Measurements from ENCODE around the gene KRT28.
"Not testable (repeated sequence)": the region's sequence is repeated elsewhere in the genome, so short reads cannot be mapped to it uniquely, and the experiment has no call there.

The KRT28 gene

DNA sequence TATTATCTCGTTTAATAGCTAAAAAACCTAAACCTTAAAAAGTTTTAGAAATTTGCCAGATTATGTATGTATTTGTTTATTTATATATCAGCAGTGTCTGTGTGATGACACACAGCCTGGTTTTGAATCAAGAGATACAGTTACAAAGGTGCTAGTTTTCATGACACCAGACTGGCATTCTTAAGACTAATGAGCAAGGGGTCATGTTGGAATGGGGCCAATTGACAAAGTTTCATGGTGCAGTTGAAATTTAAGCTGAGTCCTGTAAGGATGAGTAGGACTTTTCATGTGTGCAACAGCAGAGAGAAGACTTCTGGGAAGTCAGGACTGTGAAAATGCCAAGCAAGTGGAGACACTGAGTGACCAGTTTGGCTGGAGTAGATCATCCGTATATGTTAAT lies 25.8 kb upstream of the KRT28 start:
- Mint-ChIP-seq H3K9me3 (peaks cover 6% of the 10 kb centered on the region), H3K4me3 (no peak overlapping the region), H3K4me1 (ENCODE audit: low read depth) (peaks cover 7% of the 10 kb centered on the region), H3K27me3 (ENCODE audit: low read depth) (peaks cover 19% of the 10 kb centered on the region), H3K36me3 (ENCODE audit: low read depth) (peaks cover 7% of the 10 kb centered on the region), H3K27ac (no peak overlapping the region)

DNA sequence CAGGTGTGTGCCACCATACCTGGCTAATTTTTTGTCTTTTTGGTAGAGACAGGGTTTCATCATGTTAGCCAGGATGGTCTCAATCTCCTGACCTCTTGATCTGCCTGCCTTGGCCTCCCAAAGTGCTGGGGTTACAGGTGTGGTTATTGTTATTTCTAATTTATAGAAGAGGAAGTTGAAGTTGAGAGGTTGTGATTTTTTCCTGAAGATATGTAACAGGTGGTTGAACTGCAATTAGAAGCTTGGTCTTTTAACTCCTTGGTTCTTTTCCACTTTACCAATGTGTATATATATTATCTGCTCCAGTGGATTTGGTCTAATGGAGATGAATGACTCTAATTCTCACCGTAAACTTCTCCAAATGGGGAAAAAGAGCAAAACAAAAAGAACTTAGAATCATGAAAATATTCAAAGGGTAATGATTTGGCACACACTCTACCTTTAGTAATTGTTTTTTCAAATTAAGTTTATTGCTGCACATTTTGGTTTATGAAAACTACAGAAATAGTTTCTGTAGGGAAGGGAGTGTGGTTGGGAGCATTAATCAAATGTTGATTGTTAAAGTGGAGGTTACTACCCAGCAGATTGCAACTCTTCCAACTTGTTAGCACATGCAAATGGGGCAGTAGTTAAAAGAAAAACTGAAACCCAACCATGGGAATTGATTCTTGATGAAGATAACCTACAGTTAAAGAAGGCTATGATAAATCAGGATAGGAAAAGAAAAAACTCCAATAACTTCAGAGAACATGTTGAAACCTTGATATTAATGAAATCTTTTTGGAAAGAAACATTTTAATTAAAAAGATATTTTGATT lies 24.5 kb upstream of the KRT28 start:
- H3K27ac Mint-ChIP-seq: no peak overlapping the region
- H3K27me3 Mint-ChIP-seq (ENCODE audit: low read depth): peaks cover 25% of the 10 kb centered on the region
- peaks cover 9% of the 10 kb centered on the region for H3K36me3 Mint-ChIP-seq (ENCODE audit: low read depth)
- H3K4me1 Mint-ChIP-seq (ENCODE audit: low read depth): peaks cover 13% of the 10 kb centered on the region
- no peak overlapping the region for H3K4me3 Mint-ChIP-seq
- peaks cover 13% of the 10 kb centered on the region for H3K9me3 Mint-ChIP-seq

DNA sequence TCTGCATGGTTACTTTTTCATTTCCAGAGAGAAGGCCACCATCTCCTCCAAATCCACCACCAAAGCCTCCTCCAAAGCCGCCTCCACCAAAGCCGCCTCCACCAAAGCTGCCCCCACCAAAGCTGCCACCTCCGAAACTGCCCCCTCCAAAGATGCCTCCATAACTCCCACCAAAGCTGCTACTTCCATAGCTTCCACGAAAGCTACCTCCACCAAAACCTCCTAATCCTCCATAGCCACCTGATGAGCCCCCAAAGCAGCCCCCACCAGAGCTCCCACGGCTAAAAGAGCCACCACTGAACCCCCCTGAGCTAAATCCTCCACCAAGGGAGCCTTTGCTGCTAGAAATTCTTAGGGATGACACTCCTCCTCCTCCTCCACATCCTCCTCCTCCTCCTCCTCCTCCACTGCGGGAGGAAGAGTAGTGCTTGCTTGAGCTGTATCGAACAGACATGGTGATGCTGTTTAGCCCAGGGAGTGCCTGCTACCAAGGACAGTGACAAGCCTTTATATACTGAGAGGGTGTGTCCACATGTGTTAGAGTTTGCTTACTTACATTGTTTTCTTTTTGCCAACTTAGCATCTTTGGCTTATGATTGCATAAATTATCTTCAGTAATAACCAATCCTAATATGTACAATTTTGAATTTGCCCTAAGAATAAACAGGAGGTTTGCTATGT lies 22.5 kb upstream of the KRT28 start, which contains the start of gene KRT10:
TSS of gene KRT10 (minus strand) at position 483 of the 681 bp plus-strand sequence. CDS start at position 454, 29 bp downstream.
- H3K4me3 Mint-ChIP-seq: no peak within 1 kb of the TSS

DNA sequence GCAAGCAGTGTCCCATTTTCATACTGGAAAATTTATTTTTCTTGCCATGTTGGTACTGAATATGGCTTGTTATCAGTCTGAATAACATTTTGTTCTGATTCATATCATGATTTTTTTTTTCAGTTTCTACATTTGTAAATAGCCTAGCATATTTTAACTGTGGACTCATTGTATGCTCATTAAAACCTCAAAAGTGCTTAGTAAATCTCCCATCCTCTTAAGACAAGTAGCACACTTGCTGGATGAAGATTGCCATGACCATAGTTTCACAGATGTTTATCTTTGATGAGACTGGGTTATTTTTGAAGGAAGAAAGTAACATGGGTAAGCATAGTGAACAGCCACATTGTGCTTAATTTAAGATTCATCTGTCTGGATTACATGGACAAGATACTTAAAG lies 21.8 kb upstream of the KRT28 start:
- H3K4me3 Mint-ChIP-seq: no peak overlapping the region
- peaks cover 20% of the 10 kb centered on the region for H3K27me3 Mint-ChIP-seq (ENCODE audit: low read depth)
- peaks cover 16% of the 10 kb centered on the region for H3K4me1 Mint-ChIP-seq (ENCODE audit: low read depth)
- H3K36me3 Mint-ChIP-seq (ENCODE audit: low read depth): peaks cover 27% of the 10 kb centered on the region
- H3K9me3 Mint-ChIP-seq: peaks cover 26% of the 10 kb centered on the region
- no peak overlapping the region for H3K27ac Mint-ChIP-seq

More for the DNA sequence above, 22.5 kb upstream of the KRT28 start, which contains the start of gene KRT10:
- H3K27ac Mint-ChIP-seq: no peak within 1 kb of the TSS
- peaks cover 20% of the 10 kb centered on the region for H3K27me3 Mint-ChIP-seq (ENCODE audit: low read depth)
- H3K4me1 Mint-ChIP-seq (ENCODE audit: low read depth): peaks cover 16% of the 10 kb centered on the region
- H3K9me3 Mint-ChIP-seq: peaks cover 22% of the 10 kb centered on the region
- peaks cover 20% of the 10 kb centered on the region for H3K36me3 Mint-ChIP-seq (ENCODE audit: low read depth)

- Mint-ChIP-seq H3K36me3 (ENCODE audit: low read depth) (peaks cover 29% of the 10 kb centered on the region), H3K27me3 (ENCODE audit: low read depth) (peaks cover 20% of the 10 kb centered on the region), H3K4me3 (peak overlapping the region; percentile 62), H3K9me3 (peaks cover 26% of the 10 kb centered on the region), H3K27ac (peak overlapping the region; percentile 71), H3K4me1 (ENCODE audit: low read depth) (peaks cover 16% of the 10 kb centered on the region)
These were observed 20.6 kb upstream of the KRT28 start for GRCh38 chr17:40820228-40820838.

GRCh38 chr17:40819528-40820125 lies 19.9 kb upstream of the KRT28 start:
- Mint-ChIP-seq H3K4me3 (peak overlapping the region; percentile 62), H3K9me3 (peaks cover 28% of the 10 kb centered on the region), H3K36me3 (ENCODE audit: low read depth) (peaks cover 29% of the 10 kb centered on the region), H3K27ac (peak overlapping the region; percentile 68), H3K4me1 (ENCODE audit: low read depth) (peaks cover 16% of the 10 kb centered on the region), H3K27me3 (ENCODE audit: low read depth) (peaks cover 22% of the 10 kb centered on the region)

GRCh38 chr17:40818733-40819527 lies 19.2 kb upstream of the KRT28 start:
- H3K4me1 Mint-ChIP-seq (ENCODE audit: low read depth): peaks cover 16% of the 10 kb centered on the region
- H3K27ac Mint-ChIP-seq: peak overlapping the region; percentile 81
- H3K36me3 Mint-ChIP-seq (ENCODE audit: low read depth): peaks cover 29% of the 10 kb centered on the region
- peaks cover 32% of the 10 kb centered on the region for H3K9me3 Mint-ChIP-seq
- H3K27me3 Mint-ChIP-seq (ENCODE audit: low read depth): peaks cover 25% of the 10 kb centered on the region
- peak overlapping the region; percentile 85 for H3K4me3 Mint-ChIP-seq

GRCh38 chr17:40818343-40818732 lies 18.6 kb upstream of the KRT28 start:
- Mint-ChIP-seq H3K9me3 (peaks cover 36% of the 10 kb centered on the region), H3K4me3 (peak overlapping the region; percentile 85), H3K36me3 (ENCODE audit: low read depth) (peaks cover 29% of the 10 kb centered on the region), H3K27ac (peak overlapping the region; percentile 81), H3K27me3 (ENCODE audit: low read depth) (peaks cover 29% of the 10 kb centered on the region), H3K4me1 (ENCODE audit: low read depth) (peaks cover 16% of the 10 kb centered on the region)

DNA sequence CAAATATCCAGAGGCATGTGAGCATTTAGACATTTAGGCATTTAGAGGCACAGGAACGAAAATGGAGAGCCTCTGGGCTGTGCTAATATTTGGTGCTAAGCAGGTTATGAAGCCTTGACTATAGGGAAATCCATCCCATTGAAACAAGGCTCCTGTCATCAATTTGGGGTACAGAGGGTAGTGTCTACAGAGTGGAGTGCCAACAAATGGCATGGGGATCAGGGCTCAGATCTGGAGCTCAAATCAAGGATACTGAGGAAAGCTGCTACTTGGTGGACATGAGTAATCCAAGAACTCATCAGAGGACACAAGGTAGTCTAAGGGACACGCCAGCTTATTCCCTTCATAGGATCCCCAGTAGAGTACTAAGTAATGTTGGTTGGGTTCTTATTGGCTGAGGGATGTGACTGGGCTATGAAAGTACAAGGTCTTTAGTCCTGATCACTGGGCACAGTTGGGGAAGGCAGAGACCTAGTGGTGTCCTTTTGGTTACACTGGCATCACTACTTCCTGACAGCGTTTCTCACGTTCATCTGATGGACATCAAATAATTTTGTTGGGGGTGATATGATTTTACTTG lies 17.4 kb upstream of the KRT28 start:
- H3K27me3 Mint-ChIP-seq (ENCODE audit: low read depth): peaks cover 32% of the 10 kb centered on the region
- peaks cover 16% of the 10 kb centered on the region for H3K4me1 Mint-ChIP-seq (ENCODE audit: low read depth)
- H3K27ac Mint-ChIP-seq: peak overlapping the region; percentile 57

GRCh38 chr17:40816569-40816968 lies 16.8 kb upstream of the KRT28 start:
- Mint-ChIP-seq H3K27ac (no peak overlapping the region), H3K9me3 (peaks cover 36% of the 10 kb centered on the region), H3K4me3 (no peak overlapping the region), H3K4me1 (ENCODE audit: low read depth) (peaks cover 16% of the 10 kb centered on the region), H3K27me3 (ENCODE audit: low read depth) (peaks cover 35% of the 10 kb centered on the region), H3K36me3 (ENCODE audit: low read depth) (peaks cover 25% of the 10 kb centered on the region)

More for the DNA sequence above, 17.4 kb upstream of the KRT28 start:
- Mint-ChIP-seq H3K4me3 (peak overlapping the region; percentile 75), H3K9me3 (peaks cover 36% of the 10 kb centered on the region), H3K36me3 (ENCODE audit: low read depth) (peaks cover 27% of the 10 kb centered on the region)

DNA sequence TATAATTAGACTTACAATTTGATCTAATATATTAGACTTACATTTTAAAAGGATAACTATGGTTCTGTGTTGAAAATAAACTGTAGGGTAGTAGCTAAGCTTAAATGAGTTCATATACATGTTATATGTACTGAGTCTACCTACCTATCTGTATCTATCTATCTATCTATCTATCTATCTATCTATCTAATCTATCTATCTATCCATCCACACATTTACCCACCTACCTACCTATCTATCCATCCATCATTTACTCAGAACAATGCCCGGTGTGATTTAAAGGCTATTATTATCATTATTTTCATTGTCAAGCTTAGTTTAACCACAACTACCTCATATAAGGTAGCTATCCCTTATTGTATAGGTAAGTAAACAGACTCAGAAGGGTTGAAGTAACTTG lies 15.6 kb upstream of the KRT28 start:
- peaks cover 43% of the 10 kb centered on the region for H3K27me3 Mint-ChIP-seq (ENCODE audit: low read depth)
- H3K4me1 Mint-ChIP-seq (ENCODE audit: low read depth): peaks cover 15% of the 10 kb centered on the region
- H3K4me3 Mint-ChIP-seq: no peak overlapping the region
- peaks cover 24% of the 10 kb centered on the region for H3K36me3 Mint-ChIP-seq (ENCODE audit: low read depth)
- H3K9me3 Mint-ChIP-seq: peaks cover 35% of the 10 kb centered on the region
- H3K27ac Mint-ChIP-seq: no peak overlapping the region

DNA sequence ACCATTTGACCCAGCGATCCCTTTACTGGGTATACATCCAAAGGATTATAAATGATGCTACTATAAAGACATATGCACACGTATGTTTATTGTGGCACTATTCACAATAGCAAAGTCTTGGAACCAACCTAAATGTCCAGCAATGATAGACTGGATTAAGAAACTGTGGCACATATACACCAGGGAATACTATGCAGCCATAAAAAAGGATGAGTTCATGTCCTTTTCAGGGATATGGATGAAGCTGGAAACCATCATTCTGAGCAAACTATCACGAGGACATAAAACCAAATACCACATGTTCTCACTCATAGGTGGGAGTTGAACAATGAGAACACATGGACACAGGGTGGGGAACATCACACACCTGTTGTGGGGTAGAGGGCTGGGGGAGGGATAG lies 14.9 kb upstream of the KRT28 start:
- Mint-ChIP-seq H3K9me3 (peaks cover 27% of the 10 kb centered on the region), H3K4me1 (ENCODE audit: low read depth) (peaks cover 12% of the 10 kb centered on the region), H3K36me3 (ENCODE audit: low read depth) (peaks cover 19% of the 10 kb centered on the region), H3K27me3 (ENCODE audit: low read depth) (peaks cover 46% of the 10 kb centered on the region)
- not testable (repeated sequence) for H3K27ac Mint-ChIP-seq, H3K4me3 Mint-ChIP-seq

DNA sequence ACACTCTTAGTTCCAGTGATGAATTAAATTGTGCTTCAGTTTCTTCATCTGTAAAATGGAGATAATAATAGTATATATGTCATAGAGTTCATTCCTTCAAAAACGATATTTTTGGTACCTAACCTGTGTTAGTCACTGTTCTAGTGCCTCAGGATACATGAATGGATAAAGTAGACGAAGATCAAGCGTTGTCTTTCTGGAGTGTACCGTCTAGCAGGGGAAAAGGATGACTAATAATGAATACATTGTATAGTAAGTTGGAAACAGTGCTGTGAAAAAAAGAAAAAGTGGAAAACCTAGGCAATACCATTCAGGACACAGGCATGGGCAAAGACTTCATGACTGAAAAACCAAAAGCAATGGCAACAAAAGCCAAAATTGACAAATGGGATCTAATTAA lies 14.0 kb upstream of the KRT28 start:
- peaks cover 54% of the 10 kb centered on the region for H3K27me3 Mint-ChIP-seq (ENCODE audit: low read depth)

More for the DNA sequence above, 14.0 kb upstream of the KRT28 start:
- H3K9me3 Mint-ChIP-seq: peaks cover 23% of the 10 kb centered on the region
- peaks cover 19% of the 10 kb centered on the region for H3K36me3 Mint-ChIP-seq (ENCODE audit: low read depth)
- H3K4me3 Mint-ChIP-seq: no peak overlapping the region
- H3K4me1 Mint-ChIP-seq (ENCODE audit: low read depth): peaks cover 9% of the 10 kb centered on the region
- no peak overlapping the region for H3K27ac Mint-ChIP-seq

Data from T-helper 1 cell treated with Interleukin-12 subunit alpha and Interleukin-12 subunit beta and Interleukin-4 antibody, amounts not matched to agents 30 μg/mL and 1 μg/mL, for 36 hours (primary cell).